ENCODE data around the gene CREG1. TPM values are rescaled to one million over a fixed set of nuclear protein-coding genes. Genes with fewer than 3 reads are reported as not detected.
A peak's percentile ranks its signal among the peaks of the same experiment; 100 is the strongest.
"Not testable (repeated sequence)": the region's sequence is repeated elsewhere in the genome, so short reads cannot be mapped to it uniquely, and the experiment has no call there.

Gene CREG1
- total RNA-seq, 2 experiments from 2014 or later, result 9.7 to 10.0 TPM

GRCh38 chr1:167561753-167562152 lies 8.2 kb upstream of the CREG1 start:
- DNase-seq (no peak), ATAC-seq (no peak)
- no peaks in the 10 kb centered on the region for H3K36me3 Mint-ChIP-seq (ENCODE audit: low read depth)
- no peak overlapping the region for H3K4me3 Mint-ChIP-seq
- TF ChIP-seq CTCF (IDR thresholded peaks at IDR 0.05), result no peak
- H3K9me3 Mint-ChIP-seq, result no peaks in the 10 kb centered on the region
- H3K27ac Mint-ChIP-seq, result no peak overlapping the region
- intact Hi-C loops (cut with micrococcal nuclease), result no loop called here
- peaks cover 3% of the 10 kb centered on the region for H3K4me1 Mint-ChIP-seq (ENCODE audit: low read depth)
- POLR2A ChIA-PET, result no interaction called here
- CTCF ChIA-PET, result interaction anchor here (0.6 to 1.9 kb wide), 5 partner anchors 9 to 126 kb away, joined by 3 to 5 read pairs (median 4); no protein-coding TSS in a partner anchor
- H3K27me3 Mint-ChIP-seq, result no peaks in the 10 kb centered on the region

GRCh38 chr1:167555971-167556714 lies 2.6 kb upstream of the CREG1 start:
- Mint-ChIP-seq H3K4me3 (no peak overlapping the region), H3K36me3 (ENCODE audit: low read depth) (no peaks in the 10 kb centered on the region), H3K27me3 (no peaks in the 10 kb centered on the region), H3K27ac (no peak overlapping the region), H3K9me3 (no peaks in the 10 kb centered on the region), H3K4me1 (ENCODE audit: low read depth) (peaks cover 20% of the 10 kb centered on the region)
- ChIA-PET CTCF (interaction anchor here (0.6 to 4.8 kb wide), 51 partner anchors 10 to 496 kb away, joined by 3 to 50 read pairs (median 4); no protein-coding TSS in a partner anchor), POLR2A (interaction anchor here (0.9 kb wide), 1 partner anchor 132 kb away, joined by 3 read pairs; no protein-coding TSS in a partner anchor)
- ATAC-seq (no peak), DNase-seq (peak; percentile 91)
- intact Hi-C loops (cut with micrococcal nuclease), result loop anchor here (10.0 kb wide), 1 partner anchor 491 kb away; no protein-coding TSS in a partner anchor
- TF ChIP-seq CTCF (IDR thresholded peaks at IDR 0.05), result peak; percentile 89

- not testable (repeated sequence) for H3K9me3 Mint-ChIP-seq; H3K27ac Mint-ChIP-seq; DNase-seq; H3K4me3 Mint-ChIP-seq; H3K27me3 Mint-ChIP-seq; ATAC-seq; H3K36me3 Mint-ChIP-seq (ENCODE audit: low read depth)
- POLR2A ChIA-PET, result interaction anchor here (0.9 kb wide), 1 partner anchor 133 kb away, joined by 3 read pairs; no protein-coding TSS in a partner anchor
- peaks cover 29% of the 10 kb centered on the region for H3K4me1 Mint-ChIP-seq (ENCODE audit: low read depth)
- CTCF ChIA-PET, result interaction anchor here (0.7 to 4.8 kb wide), 37 partner anchors 9 to 495 kb away, joined by 3 to 50 read pairs (median 4); no protein-coding TSS in a partner anchor
- intact Hi-C loops (cut with micrococcal nuclease), result loop anchor here (10.0 kb wide), 1 partner anchor 490 kb away; no protein-coding TSS in a partner anchor
Measured at GRCh38 chr1:167555072-167555471, 1.5 kb upstream of the CREG1 start.

- Mint-ChIP-seq H3K36me3 (ENCODE audit: low read depth) (no peaks in the 10 kb centered on the region), H3K27me3 (no peaks in the 10 kb centered on the region), H3K9me3 (no peaks in the 10 kb centered on the region), H3K4me3 (peak overlapping the region; percentile 86), H3K27ac (no peak overlapping the region), H3K4me1 (ENCODE audit: low read depth) (peaks cover 29% of the 10 kb centered on the region)
- DNase-seq (no peak), ATAC-seq (peak; percentile 17)
- intact Hi-C loops (cut with micrococcal nuclease), result loop anchor here (10.0 kb wide), 1 partner anchor 489 kb away; no protein-coding TSS in a partner anchor
- ChIA-PET CTCF (interaction anchor here (0.6 to 6.9 kb wide), 19 partner anchors 12 to 678 kb away, joined by 3 to 71 read pairs (median 5); partner anchors contain the start of genes CD247 and TADA1), POLR2A (interaction anchor here (0.8 to 1.3 kb wide), 7 partner anchors 79 to 334 kb away, joined by 3 to 4 read pairs (median 3); partner anchors contain the start of gene POU2F1)
- TF ChIP-seq CTCF (IDR thresholded peaks at IDR 0.05), result no peak
Measured at GRCh38 chr1:167554028-167554779, 642 bp upstream of the CREG1 start.

- TF ChIP-seq CTCF (IDR thresholded peaks at IDR 0.05), result no peak
- ChIA-PET CTCF (interaction anchor here (1.3 to 6.9 kb wide), 3 partner anchors 11 to 33 kb away, joined by 3 to 71 read pairs (median 3); partner anchors contain the start of gene CD247), POLR2A (no interaction called here)
- no peak overlapping the region for H3K4me3 Mint-ChIP-seq
- no peaks in the 10 kb centered on the region for H3K27me3 Mint-ChIP-seq
- H3K9me3 Mint-ChIP-seq, result no peaks in the 10 kb centered on the region
- intact Hi-C loops (cut with micrococcal nuclease), result loop anchor here (10.0 kb wide), 1 partner anchor 487 kb away; no protein-coding TSS in a partner anchor
- peaks cover 34% of the 10 kb centered on the region for H3K4me1 Mint-ChIP-seq (ENCODE audit: low read depth)
- H3K36me3 Mint-ChIP-seq (ENCODE audit: low read depth), result peaks cover 5% of the 10 kb centered on the region
- H3K27ac Mint-ChIP-seq, result no peak overlapping the region
- no peak for DNase-seq
- ATAC-seq, result no peak
Measured at GRCh38 chr1:167551362-167551761, 2.2 kb downstream of the CREG1 start.
